Panc1 (cell line): ENCODE measurements around the gene RASSF5. TPM values are rescaled to one million over a fixed set of nuclear protein-coding genes. Genes with fewer than 3 reads are reported as not detected.

ENCODE experiments used
- ATAC-seq: fragments of 200-7000 bp; cut with Tn5 transposase; 2 replicates; pipeline ENCODE4 v1.9.1; 2020; ENCODE audit warnings: mild to moderate bottlenecking, moderate library complexity
- BruUV-seq: library from RNA; stranded (reverse); fragments of 400-500 nt; replicated peaks from 2 replicates; lab custom pipeline; 2021; lab: Mats Ljungman, UMichigan
- CTCF ChIA-PET: fragments of 300-600 bp; sonication (Branson Sonifier 250); formaldehyde crosslinking; loops from one replicate; lab custom pipeline; 2022; ENCODE audit warnings: antibody characterized with exemption; lab: Charles Lee
- POLR2A ChIA-PET: fragments of 300-600 bp; sonication (Branson Sonifier 250); formaldehyde crosslinking; loops from one replicate; lab custom pipeline; 2022; ENCODE audit warnings: antibody characterized with exemption; lab: Charles Lee
- DNase-seq: peaks from one replicate; pipeline ENCODE4 v3.0.0-alpha.2; 2010; ENCODE audit warnings: low read depth, low spot score
- H3K27ac ChIP-seq: 2 replicates; pipeline ENCODE4 v1.5.1; 2011; ENCODE audit warnings: mild to moderate bottlenecking, low read length, inconsistent platforms
- H3K27me3 ChIP-seq: fragments of 200-500 bp; sonication (Bioruptor generic); 2 replicates; pipeline ENCODE4 v1.6.0; 2014; ENCODE audit warnings: low read length, inconsistent platforms; ENCODE audit not compliant: control insufficient read depth, insufficient read depth
- H3K36me3 ChIP-seq: fragments of 200-500 bp; sonication (Bioruptor generic); 2 replicates; pipeline ENCODE4 v1.5.1; 2014; ENCODE audit warnings: inconsistent platforms, mild to moderate bottlenecking, low read length, moderate library complexity; ENCODE audit not compliant: control insufficient read depth, insufficient read depth
- H3K4me1 ChIP-seq: 2 replicates; pipeline ENCODE4 v1.5.1; 2011; ENCODE audit warnings: inconsistent platforms, mild to moderate bottlenecking, low read length, moderate library complexity; ENCODE audit not compliant: control insufficient read depth, insufficient read depth
- H3K4me3 ChIP-seq, 2 experiments: 2 replicates each; pipeline ENCODE4 v1.5.1; 2011 to 2012; ENCODE audit warnings: low read depth in 2 of 2, low read length in 2 of 2, mild to moderate bottlenecking in 2 of 2, inconsistent platforms in 1 of 2, moderate library complexity in 1 of 2
- H3K9me3 ChIP-seq: fragments of 200-500 bp; sonication (Bioruptor generic); 2 replicates; pipeline ENCODE4 v1.5.1; 2014; ENCODE audit warnings: low read depth, mild to moderate bottlenecking, inconsistent platforms, low read length, moderate library complexity; ENCODE audit not compliant: control insufficient read depth, insufficient read depth
- CTCF ChIP-seq: fragments of 450-650 bp; IDR thresholded peaks from 2 replicates; pipeline ENCODE4 v1.5.1; 2017; ENCODE audit warnings: mild to moderate bottlenecking
- POLR2AphosphoS5 ChIP-seq: IDR thresholded peaks from 2 replicates; pipeline ENCODE4 v1.6.1; 2012; ENCODE audit warnings: mild to moderate bottlenecking, low read depth, low read length, moderate library complexity
- REST ChIP-seq, 2 experiments: IDR thresholded peaks; 2 replicates each; pipeline ENCODE4 v1.6.1; 2011 to 2012; ENCODE audit warnings: low read depth in 2 of 2, control low read depth in 1 of 2, low read length in 1 of 2, mild to moderate bottlenecking in 1 of 2, moderate library complexity in 1 of 2; ENCODE audit not compliant: insufficient read depth in 1 of 2
- SIN3A ChIP-seq: IDR thresholded peaks from 2 replicates; pipeline ENCODE4 v1.6.1; 2012; ENCODE audit warnings: low read depth, mild to moderate bottlenecking, low read length, moderate library complexity, borderline replicate concordance; ENCODE audit not compliant: insufficient read depth
- TCF7L2 ChIP-seq: IDR thresholded peaks from 2 replicates; pipeline ENCODE4 v1.6.1; 2011; ENCODE audit warnings: mild to moderate bottlenecking, low read depth, low read length, inconsistent platforms
- in situ Hi-C: cut with HindIII; loops from 2 replicates; pipeline ENCODE4 v1.10.0; 2016; ENCODE audit warnings: low sequenced_read_pairs, low pct_unique_long_range_greater_than_20kb
- intact Hi-C: fragments of 100-400 bp; cut with micrococcal nuclease; formaldehyde crosslinking; loops from one replicate; pipeline ENCODE4 v1.10.0; 2022; ENCODE audit not compliant: unreplicated experiment
- total RNA-seq: library from RNA; stranded (reverse); gene quantifications from one replicate; pipeline ENCODE4 v1.2.1, GENCODE V29; 2021; ENCODE audit not compliant: unreplicated experiment

Gene RASSF5
- total RNA-seq, 1 experiment from 2014 or later, result 1.6 TPM

GRCh38 chr1:206503591-206504362 lies 3.6 kb upstream of the RASSF5 start:
- Histone ChIP-seq H3K4me1 (no peaks in the 10 kb centered on the region), H3K4me3 (no peak overlapping the region), H3K9me3 (no peaks in the 10 kb centered on the region), H3K27me3 (peaks cover 33% of the 10 kb centered on the region), H3K36me3 (no peaks in the 10 kb centered on the region), H3K27ac (no peak overlapping the region)
- ChIA-PET CTCF (interaction anchor here (0.6 kb wide), 1 partner anchor 42 kb away, joined by 3 read pairs; no protein-coding TSS in a partner anchor), POLR2A (interaction anchor here (0.6 kb wide), 2 partner anchors 13 to 72 kb away, joined by 3 read pairs; no protein-coding TSS in a partner anchor)
- no peak for DNase-seq
- in situ Hi-C loops (no loop called here), intact Hi-C loops (no loop called here)
- BruUV-seq, result no TSS peak
- ATAC-seq, result no peak
- TF ChIP-seq POLR2AphosphoS5, result no peak
- no peak for TF ChIP-seq REST (IDR thresholded peaks at IDR 0.05; ENCODE audit: insufficient read depth in 1 of 2, low read depth in 2 of 2, low read length in 1 of 2)
- TF ChIP-seq CTCF, result no peak
- TF ChIP-seq SIN3A, result no peak
- no peak for TF ChIP-seq TCF7L2

GRCh38 chr1:206504363-206504713 lies 3.0 kb upstream of the RASSF5 start:
- Histone ChIP-seq H3K27ac (no peak overlapping the region), H3K4me1 (no peaks in the 10 kb centered on the region), H3K36me3 (no peaks in the 10 kb centered on the region), H3K4me3 (no peak overlapping the region), H3K9me3 (no peaks in the 10 kb centered on the region), H3K27me3 (peaks cover 33% of the 10 kb centered on the region)
- DNase-seq (no peak), ATAC-seq (no peak)
- no TSS peak for BruUV-seq
- intact Hi-C loops, result no loop called here
- TF ChIP-seq SIN3A (no peak), REST (IDR thresholded peaks at IDR 0.05; ENCODE audit: insufficient read depth in 1 of 2, low read depth in 2 of 2, low read length in 1 of 2) (no peak), CTCF (no peak), POLR2AphosphoS5 (no peak), TCF7L2 (no peak)
- CTCF ChIA-PET, result interaction anchor here (0.6 kb wide), 1 partner anchor 42 kb away, joined by 3 read pairs; no protein-coding TSS in a partner anchor
- POLR2A ChIA-PET, result interaction anchor here (0.6 kb wide), 1 partner anchor 72 kb away, joined by 3 read pairs; no protein-coding TSS in a partner anchor
- in situ Hi-C loops, result no loop called here
